Tibial artery (tissue), 4 donors: Measurements from ENCODE around the gene CFAP91.

Experiments
- DNase-seq, 2 donors: peaks; one replicate each; pipeline ENCODE4 v3.0.0-alpha.2; 2019
- H3K27ac ChIP-seq, 2 donors: fragments of 200-600 bp; sonication (generic) in 1 of 2; 1 replicate in 1 of 2; 2 replicates in 1 of 2; pipeline ENCODE4 v1.5.1; 2018 to 2019; ENCODE audit warnings: mild to moderate bottlenecking in 1 of 2
- H3K27me3 ChIP-seq, 2 donors: fragments of 200-600 bp; sonication (generic) in 1 of 2; one replicate each; pipeline versions ENCODE4 v1.5.1 to v1.6.0; 2016 to 2019
- H3K36me3 ChIP-seq, 3 donors: fragments of 200-600 bp; sonication (generic) in 2 of 3; one replicate each; pipeline ENCODE4 v1.5.1; 2016 to 2019; ENCODE audit warnings: mild to moderate bottlenecking in 2 of 3
- H3K4me1 ChIP-seq, 4 donors: fragments of 200-600 bp; sonication (generic) in 2 of 4; 1 replicate in 3 of 4; 2 replicates in 1 of 4; pipeline ENCODE4 v1.5.1; 2016 to 2019
- H3K4me3 ChIP-seq, 2 donors: fragments of 200-600 bp; sonication (generic) in 1 of 2; 1 replicate in 1 of 2; 2 replicates in 1 of 2; pipeline ENCODE4 v1.5.1; 2018 to 2019; ENCODE audit warnings: mild to moderate bottlenecking in 2 of 2
- H3K9me3 ChIP-seq, 3 donors: fragments of 200-600 bp; sonication (generic) in 1 of 3; one replicate each; pipeline ENCODE4 v1.5.1; 2016 to 2019
- intact Hi-C: fragments of 100-400 bp; cut with DNase I; formaldehyde crosslinking; loops from one replicate; pipeline ENCODE4 v1.15.0; 2023; ENCODE audit warnings: low total_unique reads
- TF ChIP-seq, protein P1 (sequence below), 2 experiments: fragments of 200-600 bp in 1 of 2; fragments of 450-650 bp in 1 of 2; IDR thresholded peaks; one replicate each; pipeline ENCODE4 v1.5.1; 2017 to 2019; ENCODE audit warnings: antibody characterized with exemption in 2 of 2, mild to moderate bottlenecking in 1 of 2, moderate library complexity in 1 of 2

The CFAP91 gene

DNA sequence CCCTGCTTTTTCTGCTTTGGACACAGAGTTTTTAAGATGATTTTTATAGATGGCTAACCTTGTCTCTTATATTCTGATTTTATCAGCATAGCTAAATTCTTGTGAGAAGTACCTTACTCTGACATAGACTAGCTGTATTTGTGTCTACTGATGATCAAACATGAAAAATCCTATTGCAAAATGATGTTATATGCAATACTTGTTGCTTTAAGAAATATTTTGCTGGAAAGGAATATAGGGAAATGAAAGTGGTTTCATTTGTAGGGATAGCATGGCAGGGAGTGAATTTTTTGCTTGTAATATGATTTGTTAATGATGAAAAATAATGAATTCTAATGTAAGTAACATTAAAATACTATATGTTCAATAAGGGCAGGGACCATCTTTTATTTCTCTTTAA is 35.9 kb downstream of the CFAP91 start:
- Histone ChIP-seq H3K27me3 (no peaks in the 10 kb centered on the region), H3K4me1 (no peaks in the 10 kb centered on the region), H3K27ac (no peak overlapping the region), H3K9me3 (no peaks in the 10 kb centered on the region), H3K4me3 (no peak overlapping the region), H3K36me3 (peaks cover 0 to 43% (median 0%) of the 10 kb centered on the region in 3 donors)
- TF ChIP-seq, protein P1, sequence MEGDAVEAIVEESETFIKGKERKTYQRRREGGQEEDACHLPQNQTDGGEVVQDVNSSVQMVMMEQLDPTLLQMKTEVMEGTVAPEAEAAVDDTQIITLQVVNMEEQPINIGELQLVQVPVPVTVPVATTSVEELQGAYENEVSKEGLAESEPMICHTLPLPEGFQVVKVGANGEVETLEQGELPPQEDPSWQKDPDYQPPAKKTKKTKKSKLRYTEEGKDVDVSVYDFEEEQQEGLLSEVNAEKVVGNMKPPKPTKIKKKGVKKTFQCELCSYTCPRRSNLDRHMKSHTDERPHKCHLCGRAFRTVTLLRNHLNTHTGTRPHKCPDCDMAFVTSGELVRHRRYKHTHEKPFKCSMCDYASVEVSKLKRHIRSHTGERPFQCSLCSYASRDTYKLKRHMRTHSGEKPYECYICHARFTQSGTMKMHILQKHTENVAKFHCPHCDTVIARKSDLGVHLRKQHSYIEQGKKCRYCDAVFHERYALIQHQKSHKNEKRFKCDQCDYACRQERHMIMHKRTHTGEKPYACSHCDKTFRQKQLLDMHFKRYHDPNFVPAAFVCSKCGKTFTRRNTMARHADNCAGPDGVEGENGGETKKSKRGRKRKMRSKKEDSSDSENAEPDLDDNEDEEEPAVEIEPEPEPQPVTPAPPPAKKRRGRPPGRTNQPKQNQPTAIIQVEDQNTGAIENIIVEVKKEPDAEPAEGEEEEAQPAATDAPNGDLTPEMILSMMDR (IDR thresholded peaks at IDR 0.05): no peak
- DNase-seq: no peak
- intact Hi-C loops: no loop called here

DNA sequence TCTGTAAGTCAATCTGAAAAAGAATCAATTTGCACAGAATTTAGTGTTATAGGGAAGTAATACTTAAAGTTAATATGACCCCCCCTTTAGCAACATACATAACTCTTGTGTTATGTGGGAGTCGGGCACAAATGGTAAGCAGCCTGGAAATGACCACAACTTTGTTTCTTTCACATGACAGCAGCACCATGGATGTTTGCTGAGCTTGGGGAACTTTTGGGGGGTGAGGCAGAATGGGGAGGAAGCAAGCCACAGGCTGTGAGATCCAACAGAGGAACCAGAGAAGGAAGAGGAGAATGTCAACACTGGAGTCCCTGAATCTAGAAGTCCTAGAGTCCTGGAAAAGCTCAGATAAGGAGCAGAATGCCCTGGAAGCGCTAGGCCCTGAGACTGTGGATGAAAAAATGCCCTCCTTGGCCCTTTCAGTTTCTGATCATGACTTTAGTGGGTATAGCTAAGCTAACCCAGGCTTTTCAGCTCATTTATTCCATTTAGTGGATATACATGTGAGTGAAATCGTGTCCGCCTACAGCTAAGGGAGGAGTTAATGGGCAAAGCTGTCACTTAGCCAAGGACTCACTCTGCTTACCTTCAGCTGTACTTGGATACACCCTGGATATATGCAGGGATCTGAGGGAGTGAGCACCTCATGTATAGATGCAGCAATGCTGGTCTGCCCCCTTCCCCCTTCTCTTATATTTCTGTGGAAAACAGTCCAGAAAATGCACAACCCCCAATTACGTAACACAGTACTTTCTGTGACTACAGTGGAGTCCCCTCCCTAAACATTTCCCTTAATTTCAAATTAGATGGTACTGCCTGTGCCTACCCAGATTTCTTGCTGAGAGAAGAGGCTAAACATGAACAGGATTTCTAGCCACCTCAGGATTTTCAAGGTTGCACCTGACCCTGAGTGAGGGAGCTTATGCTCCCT is 39.1 kb downstream of the CFAP91 start:
- no peak for DNase-seq
- intact Hi-C loops: no loop called here
- Histone ChIP-seq H3K4me1 (no peaks in the 10 kb centered on the region), H3K36me3 (peaks cover 0 to 72% (median 15%) of the 10 kb centered on the region in 3 donors), H3K9me3 (no peaks in the 10 kb centered on the region), H3K27me3 (no peaks in the 10 kb centered on the region), H3K27ac (no peak overlapping the region), H3K4me3 (no peak overlapping the region)
- TF ChIP-seq, protein P1 (IDR thresholded peaks at IDR 0.05): no peak

DNA sequence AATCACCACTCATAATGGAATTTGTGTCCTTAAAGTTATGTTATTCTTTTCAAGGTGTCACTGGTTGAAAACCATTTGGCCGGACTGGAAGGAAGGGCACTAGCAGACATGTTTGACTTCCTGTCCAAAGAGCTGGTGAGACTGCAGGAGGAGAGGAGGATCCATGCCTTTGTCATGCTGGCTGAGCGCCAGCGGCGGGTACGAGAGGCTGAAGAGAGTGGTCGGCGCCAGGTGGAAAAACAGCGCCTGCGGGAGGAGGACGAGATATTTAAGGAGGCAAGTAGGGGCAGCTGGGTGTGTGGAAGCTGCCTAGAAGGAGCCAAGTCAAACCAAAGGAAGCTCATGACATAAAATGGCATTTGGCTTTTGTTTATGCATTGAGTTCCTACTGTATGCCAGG is 41.1 kb downstream of the CFAP91 start:
- Histone ChIP-seq H3K4me3 (no peak overlapping the region), H3K36me3 (peaks cover 0 to 74% (median 29%) of the 10 kb centered on the region in 3 donors), H3K9me3 (no peaks in the 10 kb centered on the region), H3K4me1 (no peaks in the 10 kb centered on the region), H3K27me3 (no peaks in the 10 kb centered on the region), H3K27ac (no peak overlapping the region)
- DNase-seq: no peak
- TF ChIP-seq, protein P1 (IDR thresholded peaks at IDR 0.05): no peak
- intact Hi-C loops: no loop called here

GRCh38 chr3:119745942-119746341 is 43.1 kb downstream of the CFAP91 start:
- H3K9me3 ChIP-seq: no peaks in the 10 kb centered on the region
- no peak overlapping the region for H3K4me3 ChIP-seq
- intact Hi-C loops: no loop called here
- H3K4me1 ChIP-seq: no peaks in the 10 kb centered on the region
- H3K27ac ChIP-seq: no peak overlapping the region
- H3K27me3 ChIP-seq: no peaks in the 10 kb centered on the region
- DNase-seq: no peak
- peaks cover 5 to 74% (median 42%) of the 10 kb centered on the region in 3 donors for H3K36me3 ChIP-seq
- TF ChIP-seq, protein P1 (IDR thresholded peaks at IDR 0.05): no peak

DNA sequence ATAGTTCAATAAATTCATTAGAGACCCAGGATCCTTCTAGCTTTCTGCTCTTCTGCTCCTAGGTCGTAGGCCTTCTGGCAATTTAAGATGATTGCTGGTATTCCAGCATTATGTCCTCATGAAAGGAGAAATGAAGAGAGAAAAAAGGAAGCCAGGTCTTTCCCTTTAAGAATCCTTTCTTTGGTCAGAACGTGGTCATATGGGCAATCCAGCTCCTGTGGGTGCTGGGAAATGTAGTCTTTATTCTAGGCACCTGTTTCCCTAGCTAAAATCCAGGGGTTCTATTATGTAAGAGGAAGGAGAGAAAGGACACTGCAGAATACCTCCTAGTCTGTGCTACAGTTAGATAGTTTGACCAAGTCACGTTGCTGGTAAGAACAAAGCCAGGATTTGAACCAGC is 43.6 kb downstream of the CFAP91 start:
- intact Hi-C loops: no loop called here
- Histone ChIP-seq H3K4me1 (no peaks in the 10 kb centered on the region), H3K4me3 (no peak overlapping the region), H3K27ac (no peak overlapping the region), H3K27me3 (no peaks in the 10 kb centered on the region), H3K9me3 (no peaks in the 10 kb centered on the region), H3K36me3 (peaks cover 10 to 74% (median 47%) of the 10 kb centered on the region in 3 donors)
- DNase-seq: no peak
- TF ChIP-seq, protein P1 (IDR thresholded peaks at IDR 0.05): no peak
